ENCODE measurements around the gene CROCC.

The CROCC gene

GRCh38 chr1:16967962-16968361 is 46.2 kb downstream of the CROCC start:
- no peak for DNase-seq (ENCODE audit: low read depth in 2 of 2)

GRCh38 chr1:16968372-16968771 is 46.6 kb downstream of the CROCC start:
- no peak for DNase-seq (ENCODE audit: low read depth in 2 of 2)

GRCh38 chr1:16969057-16969611 is 47.4 kb downstream of the CROCC start:
- DNase-seq (ENCODE audit: low read depth in 2 of 2) = no peak

DNA sequence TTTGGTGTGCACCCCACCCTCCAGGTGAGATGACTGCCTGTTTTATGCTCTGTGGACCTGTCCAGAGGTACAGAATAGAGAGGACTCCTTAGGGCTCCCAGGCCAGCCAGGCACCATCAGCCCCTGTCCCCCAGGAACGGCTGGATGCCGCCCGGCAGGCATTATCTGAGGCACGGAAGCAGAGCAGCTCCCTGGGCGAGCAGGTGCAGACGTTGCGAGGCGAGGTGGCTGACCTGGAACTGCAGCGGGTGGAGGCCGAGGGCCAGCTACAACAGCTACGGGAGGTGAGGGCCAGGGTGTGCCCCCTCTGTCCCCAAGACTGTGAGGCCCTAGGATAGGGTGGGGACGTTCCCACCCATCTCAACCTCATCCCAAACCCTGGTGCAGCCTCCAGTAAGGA is 47.9 kb downstream of the CROCC start:
- no peak for DNase-seq (ENCODE audit: low read depth in 2 of 2)

DNA sequence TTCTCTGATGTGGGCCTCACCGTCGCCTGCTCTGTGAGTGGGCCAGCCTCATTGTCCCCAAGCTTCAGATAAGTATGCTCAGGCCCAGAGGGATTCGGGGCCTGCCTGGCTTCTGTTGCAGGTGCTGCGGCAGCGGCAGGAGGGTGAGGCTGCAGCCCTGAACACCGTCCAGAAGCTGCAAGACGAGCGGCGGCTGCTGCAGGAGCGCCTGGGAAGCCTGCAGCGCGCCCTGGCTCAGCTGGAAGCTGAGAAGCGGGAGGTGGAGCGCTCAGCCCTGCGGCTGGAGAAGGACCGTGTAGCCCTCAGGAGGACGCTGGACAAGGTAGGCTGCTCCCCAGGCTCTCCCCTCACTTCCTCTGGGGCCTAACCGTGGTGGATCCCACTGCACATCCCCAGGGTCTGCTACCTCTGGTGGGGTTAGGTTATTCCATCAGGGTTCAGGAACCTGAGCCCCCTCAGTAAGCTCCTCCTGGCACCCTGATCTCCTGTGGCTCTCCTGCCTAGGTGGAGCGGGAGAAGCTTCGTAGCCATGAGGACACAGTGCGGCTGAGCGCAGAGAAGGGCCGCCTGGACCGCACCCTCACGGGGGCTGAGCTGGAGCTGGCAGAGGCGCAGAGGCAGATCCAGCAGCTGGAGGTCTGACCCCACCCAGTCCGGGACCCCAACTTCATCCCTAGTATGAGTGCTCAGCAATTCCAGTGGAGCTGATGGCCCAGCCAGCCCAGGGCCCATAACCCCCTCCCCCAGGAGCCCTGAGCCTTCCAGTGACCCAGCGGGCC is 48.6 kb downstream of the CROCC start:
- DNase-seq (ENCODE audit: low read depth in 2 of 2) = no peak

GRCh38 chr1:16971341-16972188 is 49.8 kb downstream of the CROCC start:
- no peak for DNase-seq (ENCODE audit: low read depth in 2 of 2)

GRCh38 chr1:16972189-16972895 is 50.6 kb downstream of the CROCC start:
- no peak for DNase-seq (ENCODE audit: low read depth in 2 of 2)

DNA sequence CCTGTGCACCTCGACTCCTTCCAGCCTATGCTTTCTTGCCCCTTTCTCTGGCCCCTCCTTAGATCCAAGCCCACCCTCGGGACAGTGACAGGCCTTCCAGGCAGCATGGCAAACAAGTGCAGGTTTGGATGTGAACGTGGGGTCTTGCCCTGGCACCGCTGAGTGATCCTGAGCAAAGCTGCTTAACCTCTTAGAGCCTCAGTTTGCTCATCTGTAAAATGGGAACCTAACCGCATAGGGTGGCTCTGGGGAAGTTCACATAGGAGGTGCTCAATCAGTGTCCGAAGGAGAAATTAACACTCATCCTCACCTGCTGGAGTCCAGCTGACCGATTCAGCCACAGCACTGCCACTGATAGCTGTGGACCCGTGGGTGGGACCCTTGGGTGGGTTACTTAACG is 51.5 kb downstream of the CROCC start:
- DNase-seq (ENCODE audit: low read depth in 2 of 2) = no peak

GRCh38 chr1:16975211-16975610 is 53.5 kb downstream of the CROCC start:
- DNase-seq (ENCODE audit: low read depth in 2 of 2) = no peak

- no peak for DNase-seq (ENCODE audit: low read depth in 2 of 2)
These were observed 54.1 kb downstream of the CROCC start for GRCh38 chr1:16975838-16976237.

GRCh38 chr1:16976966-16977365 is 55.2 kb downstream of the CROCC start:
- no peak for DNase-seq (ENCODE audit: low read depth in 2 of 2)

- no peak for DNase-seq (ENCODE audit: low read depth in 2 of 2)
These were observed 55.6 kb downstream of the CROCC start for GRCh38 chr1:16977377-16977776.

DNA sequence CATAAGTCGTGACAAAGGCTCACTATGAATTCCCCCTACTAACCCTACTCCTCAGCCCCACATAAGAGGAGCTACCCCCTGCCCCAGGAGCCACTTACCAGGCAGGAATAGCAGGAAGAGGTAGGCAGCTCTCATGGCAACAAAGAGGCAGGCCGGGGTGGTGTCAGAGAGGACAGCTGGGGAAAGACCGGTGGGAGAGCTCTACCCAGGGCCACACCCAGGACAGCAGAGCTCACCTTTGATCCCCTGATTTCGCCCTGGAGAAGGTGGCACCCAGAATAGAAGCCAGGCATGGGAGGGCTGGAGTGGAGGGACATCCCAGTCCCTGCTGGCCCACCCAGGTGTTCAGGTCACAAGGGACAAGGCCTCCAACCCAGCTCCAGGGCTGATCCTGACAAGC is 56.4 kb downstream of the CROCC start:
- DNase-seq (ENCODE audit: low read depth in 2 of 2) = no peak

- no peak for DNase-seq (ENCODE audit: low read depth in 2 of 2)
These were observed 57.1 kb downstream of the CROCC start for GRCh38 chr1:16978567-16979474.

GRCh38 chr1:16979475-16980327 is 58.0 kb downstream of the CROCC start:
- no peak for DNase-seq (ENCODE audit: low read depth in 2 of 2)

DNA sequence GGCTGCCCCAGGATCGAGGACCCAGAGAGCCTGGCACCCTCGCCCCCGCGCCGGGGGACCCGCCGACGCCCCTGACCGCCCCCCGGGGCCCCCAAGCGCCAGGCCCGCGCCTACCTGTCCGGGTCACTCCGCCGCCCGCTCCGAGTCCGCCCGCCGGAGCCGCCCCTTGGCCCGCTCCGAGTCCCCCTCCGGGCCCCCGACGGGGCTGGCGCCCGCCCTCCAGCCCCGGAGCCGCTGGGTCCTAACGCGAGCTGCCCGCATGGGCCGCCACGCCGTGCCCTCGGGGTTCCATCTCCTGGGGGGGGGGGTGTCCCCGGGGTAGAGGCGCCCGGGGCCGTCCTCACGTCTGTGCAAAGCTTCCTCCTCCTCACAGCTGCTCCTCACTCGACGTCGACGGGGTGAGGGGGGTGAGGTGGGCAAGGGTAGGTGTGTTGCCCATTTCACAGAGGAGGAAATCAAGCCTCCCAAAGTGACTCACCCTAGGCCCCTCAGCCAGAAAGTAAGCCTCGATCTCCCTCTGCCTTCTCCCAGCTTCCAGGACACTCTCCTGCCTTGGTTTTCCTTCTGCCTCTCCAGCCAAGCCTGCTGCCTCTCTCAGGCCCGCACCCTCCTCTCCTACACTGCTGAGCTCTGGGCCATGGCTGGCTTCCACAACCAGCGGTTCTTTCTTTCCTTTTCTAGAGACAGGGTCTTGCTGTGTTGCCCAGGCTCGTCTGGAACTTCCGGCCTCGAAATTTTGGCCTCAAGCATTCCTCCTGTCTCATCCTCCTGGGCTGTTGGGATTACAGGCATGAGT is 58.9 kb downstream of the CROCC start, which contains the start of gene MFAP2:
TSS of gene MFAP2 (minus strand) at position 148 of the 796 bp plus-strand sequence. CDS start 2,347 bp downstream, outside the sequence.
- DNase-seq (ENCODE audit: low read depth in 2 of 2) = no peak

GRCh38 chr1:16981269-16981849 is 59.6 kb downstream of the CROCC start:
- DNase-seq (ENCODE audit: low read depth in 2 of 2) = no peak

DNA sequence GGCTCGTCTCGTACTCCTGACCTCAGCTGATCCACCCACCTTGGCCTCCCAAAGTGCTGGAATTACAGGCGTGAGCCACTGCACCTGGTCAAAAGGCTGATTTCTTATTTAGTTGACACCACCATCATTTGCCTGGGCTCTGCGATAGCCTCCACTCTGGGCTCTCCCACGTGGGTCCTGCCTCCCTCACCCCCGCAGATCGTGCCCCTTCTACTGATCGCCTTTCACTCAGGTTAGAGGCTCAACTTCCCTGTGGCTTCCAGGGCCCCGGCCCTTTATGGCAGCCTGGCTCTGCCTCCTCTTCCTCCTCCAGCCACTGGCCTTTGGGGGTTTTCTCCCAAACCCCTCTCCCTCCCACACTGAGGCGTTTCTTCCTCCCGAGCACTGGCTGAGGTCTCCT is 61.2 kb downstream of the CROCC start:
- no peak for DNase-seq (ENCODE audit: low read depth in 2 of 2)

- no peak for DNase-seq (ENCODE audit: low read depth in 2 of 2)
These were observed 61.9 kb downstream of the CROCC start for GRCh38 chr1:16983649-16984048.
